ENCODE data around the gene SCYGR3.
"Not testable (repeated sequence)": the region's sequence is repeated elsewhere in the genome, so short reads cannot be mapped to it uniquely, and the experiment has no call there.

SCYGR3 gene

GRCh38 chr2:227606476-227606875, 8.2 kb downstream of the SCYGR3 start:
- Histone ChIP-seq H3K4me1 (ENCODE audit: control insufficient read depth in 1 of 2, insufficient read depth in 1 of 2, low read depth in 1 of 2, low read length in 1 of 2) (no peaks in the 10 kb centered on the region), H3K4me3 (ENCODE audit: low read depth in 1 of 2, low read length in 1 of 2) (no peak overlapping the region), H3K27ac (no peak overlapping the region), H3K27me3 (peaks cover 51% of the 10 kb centered on the region), H3K9me3 (no peaks in the 10 kb centered on the region), H3K36me3 (no peaks in the 10 kb centered on the region)
- TF ChIP-seq CTCF (IDR thresholded peaks at IDR 0.05) = no peak

- no peak overlapping the region for H3K27ac ChIP-seq
- TF ChIP-seq CTCF (IDR thresholded peaks at IDR 0.05) = no peak
- H3K36me3 ChIP-seq = no peaks in the 10 kb centered on the region
- no peaks in the 10 kb centered on the region for H3K4me1 ChIP-seq (ENCODE audit: control insufficient read depth in 1 of 2, insufficient read depth in 1 of 2, low read depth in 1 of 2, low read length in 1 of 2)
- no peaks in the 10 kb centered on the region for H3K9me3 ChIP-seq
- no peak overlapping the region for H3K4me3 ChIP-seq (ENCODE audit: low read depth in 1 of 2, low read length in 1 of 2)
- peaks cover 27% of the 10 kb centered on the region for H3K27me3 ChIP-seq
Measured at GRCh38 chr2:227602358-227602757, 12.3 kb downstream of the SCYGR3 start.

- not testable (repeated sequence) for H3K4me1 ChIP-seq (ENCODE audit: control insufficient read depth in 1 of 2, insufficient read depth in 1 of 2, low read depth in 1 of 2, low read length in 1 of 2); H3K27ac ChIP-seq; H3K36me3 ChIP-seq; H3K4me3 ChIP-seq (ENCODE audit: low read depth in 1 of 2, low read length in 1 of 2); H3K9me3 ChIP-seq
- H3K27me3 ChIP-seq = peaks cover 27% of the 10 kb centered on the region
Measured at GRCh38 chr2:227598835-227599503, 15.7 kb downstream of the SCYGR3 start, which contains the start of gene SCYGR2. Gene SCYGR2, plus strand, starts transcription at chr2:227598893. Its CDS starts 0 bp downstream, at chr2:227598893.

GRCh38 chr2:227597998-227598397, 16.6 kb downstream of the SCYGR3 start:
- peaks cover 37% of the 10 kb centered on the region for H3K27me3 ChIP-seq
- H3K27ac ChIP-seq = no peak overlapping the region
- H3K9me3 ChIP-seq = no peaks in the 10 kb centered on the region
- H3K4me1 ChIP-seq (ENCODE audit: control insufficient read depth in 1 of 2, insufficient read depth in 1 of 2, low read depth in 1 of 2, low read length in 1 of 2) = no peaks in the 10 kb centered on the region
- H3K36me3 ChIP-seq = no peaks in the 10 kb centered on the region
- no peak overlapping the region for H3K4me3 ChIP-seq (ENCODE audit: low read depth in 1 of 2, low read length in 1 of 2)
- TF ChIP-seq CTCF (IDR thresholded peaks at IDR 0.05) = no peak

GRCh38 chr2:227597036-227597435, 17.6 kb downstream of the SCYGR3 start:
- peaks cover 43% of the 10 kb centered on the region for H3K27me3 ChIP-seq
- no peaks in the 10 kb centered on the region for H3K9me3 ChIP-seq
- TF ChIP-seq CTCF (IDR thresholded peaks at IDR 0.05) = no peak
- no peak overlapping the region for H3K27ac ChIP-seq
- H3K4me3 ChIP-seq (ENCODE audit: low read depth in 1 of 2, low read length in 1 of 2) = no peak overlapping the region
- no peaks in the 10 kb centered on the region for H3K4me1 ChIP-seq (ENCODE audit: control insufficient read depth in 1 of 2, insufficient read depth in 1 of 2, low read depth in 1 of 2, low read length in 1 of 2)
- no peaks in the 10 kb centered on the region for H3K36me3 ChIP-seq

GRCh38 chr2:227595797-227596196, 18.8 kb downstream of the SCYGR3 start:
- TF ChIP-seq CTCF (IDR thresholded peaks at IDR 0.05) = no peak
- H3K27me3 ChIP-seq = peaks cover 43% of the 10 kb centered on the region
- H3K36me3 ChIP-seq = no peaks in the 10 kb centered on the region

More at GRCh38 chr2:227595797-227596196, 18.8 kb downstream of the SCYGR3 start:
- Histone ChIP-seq H3K4me3 (ENCODE audit: low read depth in 1 of 2, low read length in 1 of 2) (no peak overlapping the region), H3K27ac (no peak overlapping the region), H3K9me3 (no peaks in the 10 kb centered on the region), H3K4me1 (ENCODE audit: control insufficient read depth in 1 of 2, insufficient read depth in 1 of 2, low read depth in 1 of 2, low read length in 1 of 2) (no peaks in the 10 kb centered on the region)
